ENCODE measurements around the gene TBC1D8.

TBC1D8 gene

GRCh38 chr2:100997509-100998234 is 153.5 kb downstream of the TBC1D8 start:
- DNase-seq (ENCODE audit: low read depth), result no peak

GRCh38 chr2:100995309-100996075 is 155.7 kb downstream of the TBC1D8 start:
- DNase-seq (ENCODE audit: low read depth), result no peak

GRCh38 chr2:100993294-100993693 is 157.9 kb downstream of the TBC1D8 start:
- DNase-seq (ENCODE audit: low read depth), result no peak

GRCh38 chr2:100992262-100992661 is 158.9 kb downstream of the TBC1D8 start:
- DNase-seq (ENCODE audit: low read depth), result no peak

GRCh38 chr2:100991404-100991773 is 159.8 kb downstream of the TBC1D8 start:
- no peak for DNase-seq (ENCODE audit: low read depth)

GRCh38 chr2:100990650-100991403 is 160.4 kb downstream of the TBC1D8 start:
- DNase-seq (ENCODE audit: low read depth), result no peak

- DNase-seq (ENCODE audit: low read depth), result no peak
Observed at GRCh38 chr2:100990166-100990565, 161.0 kb downstream of the TBC1D8 start.

- no peak for DNase-seq (ENCODE audit: low read depth)
Observed at GRCh38 chr2:100989666-100990065, 161.5 kb downstream of the TBC1D8 start.

- DNase-seq (ENCODE audit: low read depth), result no peak
Observed at GRCh38 chr2:100988630-100989417, 162.4 kb downstream of the TBC1D8 start.

GRCh38 chr2:100987974-100988373 is 163.2 kb downstream of the TBC1D8 start:
- DNase-seq (ENCODE audit: low read depth), result no peak

- no peak for DNase-seq (ENCODE audit: low read depth)
Observed at GRCh38 chr2:100987536-100987935, 163.6 kb downstream of the TBC1D8 start.

- no peak for DNase-seq (ENCODE audit: low read depth)
Observed at GRCh38 chr2:100986157-100986556, 165.0 kb downstream of the TBC1D8 start.

GRCh38 chr2:100984892-100985307 is 166.3 kb downstream of the TBC1D8 start:
- DNase-seq (ENCODE audit: low read depth), result peak; percentile 76

- no peak for DNase-seq (ENCODE audit: low read depth)
Observed at GRCh38 chr2:100983684-100984310, 167.4 kb downstream of the TBC1D8 start.

GRCh38 chr2:100983201-100983600 is 168.0 kb downstream of the TBC1D8 start:
- no peak for DNase-seq (ENCODE audit: low read depth)

GRCh38 chr2:100982431-100982861 is 168.7 kb downstream of the TBC1D8 start:
- no peak for DNase-seq (ENCODE audit: low read depth)

GRCh38 chr2:100981011-100981410 is 170.2 kb downstream of the TBC1D8 start:
- no peak for DNase-seq (ENCODE audit: low read depth)

GRCh38 chr2:100980046-100980445 is 171.1 kb downstream of the TBC1D8 start:
- no peak for DNase-seq (ENCODE audit: low read depth)

- no peak for DNase-seq (ENCODE audit: low read depth)
Observed at GRCh38 chr2:100978582-100979191, 172.5 kb downstream of the TBC1D8 start.

- DNase-seq (ENCODE audit: low read depth), result no peak
Observed at GRCh38 chr2:100977511-100977910, 173.7 kb downstream of the TBC1D8 start.

Data from HS-5 (cell line).